ENCODE data around the gene C11orf98. TPM values are rescaled to one million over a fixed set of nuclear protein-coding genes. Genes with fewer than 3 reads are reported as not detected.

The C11orf98 gene
- polyA plus RNA-seq, 1 donor (not counting 4 experiments of a cell fraction or from before 2014, with no cell fraction given), result 81.5 TPM

DNA sequence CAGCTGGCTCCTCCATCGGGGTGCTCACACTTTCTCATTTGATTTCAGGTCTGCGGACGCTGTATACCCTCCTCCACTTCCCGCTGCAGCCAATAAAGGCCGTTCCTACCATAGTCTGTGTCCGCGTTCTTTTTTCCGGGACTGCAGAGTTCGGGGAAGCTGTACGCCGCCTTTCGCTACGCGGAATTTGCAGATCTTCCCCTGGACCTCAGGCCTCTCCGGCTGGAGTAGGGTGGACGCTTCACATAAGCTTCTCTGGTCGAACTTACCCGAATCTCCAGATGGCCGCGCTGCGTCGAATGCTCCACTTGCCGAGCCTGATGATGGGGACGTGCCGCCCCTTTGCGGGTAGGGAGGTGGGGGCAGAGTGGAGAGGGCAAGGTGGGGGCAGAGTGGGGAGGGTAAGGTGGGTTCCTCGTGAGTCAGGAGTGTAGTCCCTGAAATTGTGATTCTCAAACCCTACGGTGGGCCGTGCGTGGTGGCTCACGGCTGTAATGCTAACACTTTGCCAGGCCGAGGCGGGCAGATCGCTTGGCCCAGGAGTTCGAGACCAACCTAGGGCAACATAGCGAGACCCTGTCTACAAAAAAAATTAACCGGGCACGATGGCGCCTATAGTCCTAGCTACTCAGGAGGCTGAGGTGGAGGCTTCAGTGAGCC lies 719 bp upstream of the C11orf98 start:
- no peak for DNase-seq (ENCODE audit: low read depth, low spot score)
- dilution Hi-C loops (cut with MboI; ENCODE audit: extremely low pct_ligation_motif_present, low sequenced_read_pairs), result no loop called here
- Histone ChIP-seq H4K20me1 (ENCODE audit: control insufficient read depth, extremely low read depth, insufficient read depth, low read length) (peaks cover 4% of the 10 kb centered on the region), H3K79me2 (ENCODE audit: control insufficient read depth, insufficient read depth, low read length) (peaks cover 42% of the 10 kb centered on the region), H3K27me3 (ENCODE audit: control insufficient read depth, extremely low read depth, insufficient read depth, low read length) (no peaks in the 10 kb centered on the region), H3K9ac (ENCODE audit: control insufficient read depth, extremely low read depth, insufficient read depth, low read length) (peak overlapping the region; percentile 95), H3K9me1 (ENCODE audit: control insufficient read depth, extremely low read depth, insufficient read depth, low read length) (no peaks in the 10 kb centered on the region), H3K9me3 (ENCODE audit: control insufficient read depth, low read depth, low read length) (no peaks in the 10 kb centered on the region), H3K36me3 (ENCODE audit: control insufficient read depth in 2 of 2, extremely low read depth in 1 of 2, insufficient read depth in 2 of 2, low read length in 2 of 2) (peaks cover 23 to 37% of the 10 kb centered on the region in 2 experiments), H3K4me2 (ENCODE audit: control insufficient read depth, extremely low read depth, insufficient read depth, low read depth, low read length) (peak overlapping the region; percentile 95), H3K4me3 (ENCODE audit: control insufficient read depth in 2 of 3, extremely low read depth in 1 of 3, insufficient read depth in 2 of 3, low read depth in 1 of 3, low read length in 3 of 3) (peak overlapping the region; percentile 93 to 97 (median 95)), H3K4me1 (ENCODE audit: control insufficient read depth, extremely low read depth, insufficient read depth, low read length) (peaks cover 25% of the 10 kb centered on the region), H2AFZ (ENCODE audit: control insufficient read depth, low read length) (no peak overlapping the region), H3K27ac (ENCODE audit: control insufficient read depth, insufficient read depth, low read length) (peak overlapping the region; percentile 86)
- TF ChIP-seq EZH2 (IDR thresholded peaks at IDR 0.05; ENCODE audit: low read length), result no peak
- TF ChIP-seq, protein P1, sequence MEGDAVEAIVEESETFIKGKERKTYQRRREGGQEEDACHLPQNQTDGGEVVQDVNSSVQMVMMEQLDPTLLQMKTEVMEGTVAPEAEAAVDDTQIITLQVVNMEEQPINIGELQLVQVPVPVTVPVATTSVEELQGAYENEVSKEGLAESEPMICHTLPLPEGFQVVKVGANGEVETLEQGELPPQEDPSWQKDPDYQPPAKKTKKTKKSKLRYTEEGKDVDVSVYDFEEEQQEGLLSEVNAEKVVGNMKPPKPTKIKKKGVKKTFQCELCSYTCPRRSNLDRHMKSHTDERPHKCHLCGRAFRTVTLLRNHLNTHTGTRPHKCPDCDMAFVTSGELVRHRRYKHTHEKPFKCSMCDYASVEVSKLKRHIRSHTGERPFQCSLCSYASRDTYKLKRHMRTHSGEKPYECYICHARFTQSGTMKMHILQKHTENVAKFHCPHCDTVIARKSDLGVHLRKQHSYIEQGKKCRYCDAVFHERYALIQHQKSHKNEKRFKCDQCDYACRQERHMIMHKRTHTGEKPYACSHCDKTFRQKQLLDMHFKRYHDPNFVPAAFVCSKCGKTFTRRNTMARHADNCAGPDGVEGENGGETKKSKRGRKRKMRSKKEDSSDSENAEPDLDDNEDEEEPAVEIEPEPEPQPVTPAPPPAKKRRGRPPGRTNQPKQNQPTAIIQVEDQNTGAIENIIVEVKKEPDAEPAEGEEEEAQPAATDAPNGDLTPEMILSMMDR (optimal IDR thresholded peaks at IDR 0.05 in 1 of 3, IDR thresholded peaks at IDR 0.05 in 1 of 3, conservative IDR thresholded peaks at IDR 0.05 in 1 of 3; ENCODE audit: extremely low read depth in 1 of 3, insufficient read depth in 2 of 3, low read length in 3 of 3), result peak in 1 of 3 experiments; percentile 13
- FAIRE-seq, result no peak

DNA sequence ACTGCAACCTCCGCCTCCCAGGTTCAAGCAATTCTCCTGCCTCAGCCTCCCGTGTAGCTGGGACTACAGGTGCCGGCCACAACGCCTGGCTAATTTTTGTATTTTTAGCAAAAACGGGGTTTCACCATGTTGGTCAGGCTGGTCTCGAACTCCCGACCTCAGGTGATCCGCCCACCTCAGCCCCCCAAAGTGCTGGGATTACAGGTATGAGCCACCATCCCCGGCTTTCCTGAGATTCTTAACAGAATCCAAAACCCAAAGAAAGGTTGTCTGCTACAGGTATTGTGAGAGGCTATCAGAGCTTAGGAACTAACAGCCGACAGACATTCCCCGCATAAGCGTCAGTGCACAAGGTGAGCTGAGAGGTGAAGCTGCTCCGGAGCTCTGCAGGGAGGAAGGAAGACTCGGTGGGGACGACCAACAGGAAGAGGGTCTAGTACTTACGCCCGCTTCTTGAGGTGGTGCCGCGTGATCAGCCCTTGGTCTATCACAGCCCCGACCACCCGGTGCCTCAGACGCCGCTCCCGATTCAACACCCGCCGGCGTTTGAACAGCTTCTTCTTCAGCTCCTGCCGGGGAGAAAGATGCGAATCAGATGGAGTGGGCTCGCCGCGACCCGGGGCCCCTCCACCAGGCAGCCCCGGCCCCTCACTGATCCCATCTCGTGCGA lies 470 bp downstream of the C11orf98 start:
- DNase-seq (ENCODE audit: low read depth, low spot score), result no peak
- peak overlapping the region; percentile 86 for H3K27ac ChIP-seq (ENCODE audit: control insufficient read depth, insufficient read depth, low read length)
- dilution Hi-C loops (cut with MboI; ENCODE audit: extremely low pct_ligation_motif_present, low sequenced_read_pairs), result no loop called here
- no peaks in the 10 kb centered on the region for H3K9me3 ChIP-seq (ENCODE audit: control insufficient read depth, low read depth, low read length)
- peak overlapping the region; percentile 66 for H2AFZ ChIP-seq (ENCODE audit: control insufficient read depth, low read length)
- H3K4me1 ChIP-seq (ENCODE audit: control insufficient read depth, extremely low read depth, insufficient read depth, low read length), result peaks cover 18% of the 10 kb centered on the region
- H4K20me1 ChIP-seq (ENCODE audit: control insufficient read depth, extremely low read depth, insufficient read depth, low read length), result peaks cover 4% of the 10 kb centered on the region
- H3K4me3 ChIP-seq (ENCODE audit: control insufficient read depth in 2 of 3, extremely low read depth in 1 of 3, insufficient read depth in 2 of 3, low read depth in 1 of 3, low read length in 3 of 3), result peak overlapping the region; percentile 93 to 97 (median 95)
- no peaks in the 10 kb centered on the region for H3K27me3 ChIP-seq (ENCODE audit: control insufficient read depth, extremely low read depth, insufficient read depth, low read length)
- peak overlapping the region; percentile 76 for H3K4me2 ChIP-seq (ENCODE audit: control insufficient read depth, extremely low read depth, insufficient read depth, low read depth, low read length)
- peaks cover 39% of the 10 kb centered on the region for H3K79me2 ChIP-seq (ENCODE audit: control insufficient read depth, insufficient read depth, low read length)
- no peaks in the 10 kb centered on the region for H3K9me1 ChIP-seq (ENCODE audit: control insufficient read depth, extremely low read depth, insufficient read depth, low read length)
- no peak for FAIRE-seq
- TF ChIP-seq, protein P1 (optimal IDR thresholded peaks at IDR 0.05 in 1 of 3, IDR thresholded peaks at IDR 0.05 in 1 of 3, conservative IDR thresholded peaks at IDR 0.05 in 1 of 3; ENCODE audit: extremely low read depth in 1 of 3, insufficient read depth in 2 of 3, low read length in 3 of 3), result no peak
- TF ChIP-seq EZH2 (IDR thresholded peaks at IDR 0.05; ENCODE audit: low read length), result no peak
- H3K36me3 ChIP-seq (ENCODE audit: control insufficient read depth in 2 of 2, extremely low read depth in 1 of 2, insufficient read depth in 2 of 2, low read length in 2 of 2), result peaks cover 22 to 32% of the 10 kb centered on the region in 2 experiments
- peak overlapping the region; percentile 95 for H3K9ac ChIP-seq (ENCODE audit: control insufficient read depth, extremely low read depth, insufficient read depth, low read length)

All from keratinocyte (primary cell).